Endodermal cell (in vitro differentiated cells): ENCODE results near the gene THUMPD1. TPM values are rescaled to one million over a fixed set of nuclear protein-coding genes. Genes with fewer than 3 reads are reported as not detected.
"Not testable (repeated sequence)": the region's sequence is repeated elsewhere in the genome, so short reads cannot be mapped to it uniquely, and the experiment has no call there.

Experiments used
- DNase-seq: peaks from one replicate; pipeline ENCODE4 v3.0.0-alpha.2; 2017
- H3K27ac ChIP-seq: 2 replicates; pipeline ENCODE4 v1.5.1; 2013; ENCODE audit warnings: mild to moderate bottlenecking, low read depth, low read length, moderate library complexity
- H3K27me3 ChIP-seq: 2 replicates; pipeline ENCODE4 v1.6.1; 2013; ENCODE audit warnings: mild to moderate bottlenecking, low read length, moderate library complexity; ENCODE audit not compliant: insufficient read depth, control insufficient read depth, poor library complexity, severe bottlenecking
- H3K36me3 ChIP-seq: 2 replicates; pipeline ENCODE4 v1.7.0; 2013; ENCODE audit warnings: mild to moderate bottlenecking, low read length, moderate library complexity; ENCODE audit not compliant: control insufficient read depth, insufficient read depth
- H3K4me1 ChIP-seq: one replicate; pipeline ENCODE4 v1.7.0; 2013; ENCODE audit warnings: low read length; ENCODE audit not compliant: control insufficient read depth, insufficient read depth
- H3K4me3 ChIP-seq: 2 replicates; pipeline ENCODE4 v1.5.1; 2013; ENCODE audit warnings: mild to moderate bottlenecking, low read length, moderate library complexity
- H3K9ac ChIP-seq: 2 replicates; pipeline ENCODE4 v1.6.1; 2013; ENCODE audit warnings: mild to moderate bottlenecking, low read length, moderate library complexity; ENCODE audit not compliant: poor library complexity, severe bottlenecking; ENCODE audit errors: extremely low read depth
- H3K9me3 ChIP-seq: 2 replicates; pipeline ENCODE4 v1.6.1; 2013; ENCODE audit warnings: mild to moderate bottlenecking, low read length, moderate library complexity; ENCODE audit not compliant: control insufficient read depth
- H3K27ac Mint-ChIP-seq: 2 replicates; pipeline ENCODE4 v1.8.0; 2020; ENCODE audit warnings: mixed read lengths
- H3K27me3 Mint-ChIP-seq: 2 replicates; pipeline ENCODE4 v1.8.0; 2021; ENCODE audit warnings: mild to moderate bottlenecking, mixed read lengths; ENCODE audit not compliant: insufficient read depth
- H3K36me3 Mint-ChIP-seq: 2 replicates; pipeline ENCODE4 v1.8.0; 2020; ENCODE audit warnings: low read depth, mixed read lengths
- H3K4me1 Mint-ChIP-seq: 2 replicates; pipeline ENCODE4 v1.8.0; 2020; ENCODE audit warnings: mixed read lengths
- H3K4me3 Mint-ChIP-seq: 2 replicates; pipeline ENCODE4 v1.8.0; 2020; ENCODE audit warnings: mild to moderate bottlenecking, moderate library complexity, mixed read lengths
- H3K9me3 Mint-ChIP-seq: 2 replicates; pipeline ENCODE4 v1.8.0; 2020; ENCODE audit warnings: mild to moderate bottlenecking, mixed read lengths
- WGBS, 2 experiments: methylation state at CpG; one replicate each; pipeline versions ENCODE4 v1.1.5 to v1.1.7; 2013; ENCODE audit warnings: missing lambda C conversion rate in 2 of 2, mixed read lengths in 1 of 2; ENCODE audit not compliant: insufficient coverage in 1 of 2, insufficient read length in 1 of 2; 5-methylcytosine and 5-hydroxymethylcytosine counted together
- total RNA-seq, 2 donors: library from RNA; stranded (reverse); fragmentation: NEBNext Ultra II Directional in 1 of 2; extraction: Animal tissue kit (Norgen Biotek cat#: 25700) in 1 of 2; gene quantifications; 2 replicates in 1 of 2; 3 replicates in 1 of 2; pipeline ENCODE4 v1.2.1, GENCODE V29; 2021
- TF ChIP-seq, protein P1 (sequence below): fragments of 200-600 bp; sonication (generic); conservative IDR thresholded peaks from 2 replicates; pipeline ENCODE4 v1.5.0; 2021; ENCODE audit warnings: antibody characterized with exemption, mild to moderate bottlenecking

THUMPD1 gene
- total RNA-seq, 2 donors from 2014 or later = 42.3 to 55.8 TPM

DNA sequence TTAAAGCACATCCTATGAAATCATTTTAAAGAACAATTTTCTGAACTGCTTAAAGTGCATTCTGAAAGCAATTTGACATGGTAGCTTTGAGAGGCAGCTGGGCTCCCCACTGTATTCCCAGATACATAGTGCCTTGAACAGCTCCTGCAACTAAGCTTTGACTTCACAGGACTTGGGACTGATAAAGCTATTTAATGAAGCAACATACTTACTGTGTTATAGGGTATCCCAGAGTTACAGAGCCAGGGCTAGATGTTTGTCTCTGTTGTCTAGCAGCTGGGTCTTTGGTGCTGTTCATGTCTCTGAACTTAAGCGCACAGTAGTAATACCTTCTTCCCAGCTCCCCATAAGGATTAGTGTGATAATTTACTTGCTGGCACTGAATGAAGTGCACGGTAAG lies 45.0 kb downstream of the THUMPD1 start:
- Mint-ChIP-seq H3K27me3 (peaks cover 3% of the 10 kb centered on the region), H3K36me3 (no peaks in the 10 kb centered on the region), H3K9me3 (no peaks in the 10 kb centered on the region), H3K4me1 (no peaks in the 10 kb centered on the region), H3K27ac (no peak overlapping the region), H3K4me3 (no peak overlapping the region)
- no peaks in the 10 kb centered on the region for H3K36me3 ChIP-seq
- H3K9ac ChIP-seq = no peak overlapping the region
- TF ChIP-seq, protein P1, sequence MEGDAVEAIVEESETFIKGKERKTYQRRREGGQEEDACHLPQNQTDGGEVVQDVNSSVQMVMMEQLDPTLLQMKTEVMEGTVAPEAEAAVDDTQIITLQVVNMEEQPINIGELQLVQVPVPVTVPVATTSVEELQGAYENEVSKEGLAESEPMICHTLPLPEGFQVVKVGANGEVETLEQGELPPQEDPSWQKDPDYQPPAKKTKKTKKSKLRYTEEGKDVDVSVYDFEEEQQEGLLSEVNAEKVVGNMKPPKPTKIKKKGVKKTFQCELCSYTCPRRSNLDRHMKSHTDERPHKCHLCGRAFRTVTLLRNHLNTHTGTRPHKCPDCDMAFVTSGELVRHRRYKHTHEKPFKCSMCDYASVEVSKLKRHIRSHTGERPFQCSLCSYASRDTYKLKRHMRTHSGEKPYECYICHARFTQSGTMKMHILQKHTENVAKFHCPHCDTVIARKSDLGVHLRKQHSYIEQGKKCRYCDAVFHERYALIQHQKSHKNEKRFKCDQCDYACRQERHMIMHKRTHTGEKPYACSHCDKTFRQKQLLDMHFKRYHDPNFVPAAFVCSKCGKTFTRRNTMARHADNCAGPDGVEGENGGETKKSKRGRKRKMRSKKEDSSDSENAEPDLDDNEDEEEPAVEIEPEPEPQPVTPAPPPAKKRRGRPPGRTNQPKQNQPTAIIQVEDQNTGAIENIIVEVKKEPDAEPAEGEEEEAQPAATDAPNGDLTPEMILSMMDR = no peak
- no peak overlapping the region for H3K27ac ChIP-seq
- H3K27me3 ChIP-seq = no peaks in the 10 kb centered on the region
- no peak overlapping the region for H3K4me3 ChIP-seq
- no peaks in the 10 kb centered on the region for H3K9me3 ChIP-seq
- no peak for DNase-seq
- WGBS, 2 experiments = 83 to 100% methylated on average over 1 to 2 of the region's 2 CpGs
- no peaks in the 10 kb centered on the region for H3K4me1 ChIP-seq

DNA sequence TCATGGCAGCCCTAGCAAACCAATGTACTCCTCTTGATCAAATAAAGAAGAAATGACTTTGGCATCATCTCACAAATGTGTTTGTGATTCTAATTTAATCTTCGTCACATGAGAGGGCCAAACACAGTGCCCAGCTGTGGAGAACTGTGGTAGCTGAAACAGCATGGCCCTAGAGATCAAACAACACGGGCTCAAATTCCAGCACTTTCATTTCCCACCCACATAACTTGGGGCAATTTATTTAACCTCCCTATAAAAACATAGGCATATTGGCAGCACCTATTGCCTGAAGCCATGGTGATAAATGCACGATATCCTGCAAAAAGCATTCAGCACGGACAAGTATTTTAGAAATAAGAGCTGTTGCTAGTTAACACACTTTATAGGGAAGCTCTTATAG lies 46.6 kb downstream of the THUMPD1 start:
- TF ChIP-seq, protein P1 = no peak
- WGBS, 2 experiments = 84 to 94% methylated on average over 3 to 4 of the region's 4 CpGs

DNA sequence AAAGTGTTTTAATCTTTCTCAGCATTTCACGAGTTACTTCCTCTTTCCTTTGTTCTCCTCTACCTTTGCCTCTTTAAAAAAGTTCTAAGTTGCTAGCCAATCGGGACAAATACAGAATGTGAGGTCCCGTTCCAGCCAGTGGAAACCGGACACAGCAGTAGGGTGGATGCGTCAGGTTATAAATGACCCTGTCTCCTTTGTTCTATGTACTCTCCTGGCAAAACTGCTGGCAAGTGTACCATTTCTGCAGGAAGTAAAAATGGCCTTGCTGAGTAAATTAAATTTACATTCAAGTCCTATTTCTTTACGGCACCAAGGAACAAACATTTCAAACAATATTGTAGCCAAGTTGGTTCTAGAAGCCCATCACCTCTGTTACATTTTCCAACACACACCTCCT lies 47.5 kb downstream of the THUMPD1 start:
- not testable (repeated sequence) for H3K36me3 ChIP-seq, H3K27ac ChIP-seq, H3K9me3 ChIP-seq, H3K9ac ChIP-seq, H3K27ac Mint-ChIP-seq, H3K4me1 ChIP-seq, H3K27me3 Mint-ChIP-seq, H3K27me3 ChIP-seq, DNase-seq, H3K9me3 Mint-ChIP-seq, H3K36me3 Mint-ChIP-seq, H3K4me1 Mint-ChIP-seq, H3K4me3 Mint-ChIP-seq, H3K4me3 ChIP-seq
- 79 to 89% methylated on average over 6 of the region's 6 CpGs for WGBS, 2 experiments

More for the DNA sequence above, 46.6 kb downstream of the THUMPD1 start:
- Histone ChIP-seq H3K4me1 (no peaks in the 10 kb centered on the region), H3K9ac (no peak overlapping the region), H3K4me3 (no peak overlapping the region), H3K27me3 (no peaks in the 10 kb centered on the region), H3K36me3 (no peaks in the 10 kb centered on the region), H3K27ac (no peak overlapping the region), H3K9me3 (no peaks in the 10 kb centered on the region)
- no peak for DNase-seq
- no peaks in the 10 kb centered on the region for H3K4me1 Mint-ChIP-seq
- no peaks in the 10 kb centered on the region for H3K9me3 Mint-ChIP-seq
- no peak overlapping the region for H3K27ac Mint-ChIP-seq
- H3K27me3 Mint-ChIP-seq = peaks cover 2% of the 10 kb centered on the region
- no peak overlapping the region for H3K4me3 Mint-ChIP-seq
- H3K36me3 Mint-ChIP-seq = no peaks in the 10 kb centered on the region

DNA sequence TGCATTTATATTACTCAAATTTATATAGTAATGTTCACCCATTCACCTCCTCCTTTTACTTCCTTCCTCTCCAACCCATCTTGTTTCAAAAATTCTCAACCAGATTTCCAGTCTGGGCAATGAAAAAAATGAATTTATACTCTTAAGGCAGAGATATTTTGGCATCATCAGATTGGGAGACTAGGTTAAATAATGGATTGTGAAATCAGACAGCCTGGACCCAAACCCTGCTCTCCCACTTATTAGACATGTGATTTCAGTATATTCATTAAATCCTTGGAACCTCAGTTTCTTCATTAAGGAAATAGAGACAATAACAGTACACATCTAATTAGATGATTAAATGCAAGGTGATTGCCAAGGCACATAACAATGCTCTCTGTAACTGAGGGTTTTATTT lies 52.0 kb downstream of the THUMPD1 start:
- no peak overlapping the region for H3K9ac ChIP-seq
- no peak for DNase-seq
- H3K9me3 ChIP-seq = no peaks in the 10 kb centered on the region
- Mint-ChIP-seq H3K27me3 (no peaks in the 10 kb centered on the region), H3K36me3 (no peaks in the 10 kb centered on the region), H3K4me3 (no peak overlapping the region), H3K27ac (no peak overlapping the region), H3K9me3 (peaks cover 5% of the 10 kb centered on the region), H3K4me1 (no peaks in the 10 kb centered on the region)
- H3K4me3 ChIP-seq = no peak overlapping the region
- no peaks in the 10 kb centered on the region for H3K36me3 ChIP-seq
- H3K4me1 ChIP-seq = no peaks in the 10 kb centered on the region
- H3K27ac ChIP-seq = no peak overlapping the region
- H3K27me3 ChIP-seq = no peaks in the 10 kb centered on the region
- TF ChIP-seq, protein P1 = no peak
